ENCODE measurements around the gene ARV1. TPM values are rescaled to one million over a fixed set of nuclear protein-coding genes. Genes with fewer than 3 reads are reported as not detected.
A peak's percentile ranks its signal among the peaks of the same experiment; 100 is the strongest.

The ARV1 gene
- total and polyA plus RNA-seq, 10 of the 15 experiments (the other 5 are each of a cell fraction or from before 2014, with no cell fraction given), result 23.2 to 55.1 (median 35.6) TPM

DNA sequence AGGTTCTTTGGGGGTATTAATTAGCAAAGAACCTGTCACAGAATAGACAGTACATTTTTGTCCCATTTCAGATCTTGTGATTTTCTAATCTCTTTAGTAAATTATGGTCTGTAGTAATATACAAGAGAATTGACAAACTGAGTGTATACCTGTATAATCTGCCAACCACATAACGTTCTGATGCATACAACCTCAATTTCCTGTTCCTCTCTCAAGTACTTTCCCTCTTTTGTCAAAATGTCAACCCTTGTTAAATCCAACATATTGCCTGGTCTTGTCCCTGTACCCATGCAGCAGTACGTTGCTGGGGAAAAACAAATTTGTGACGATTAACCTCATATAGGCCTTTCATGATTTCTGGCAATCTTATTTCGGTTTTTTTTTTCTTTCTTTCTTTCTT is 1.1 kb downstream of the ARV1 start:
- FAIRE-seq (no peak), ATAC-seq (peak; percentile 4; the same call in 1 of the 3 replicates), DNase-seq (ENCODE audit: low read depth, low spot score) (no peak)
- peak overlapping the region; percentile 58 for H3K27ac ChIP-seq (ENCODE audit: control insufficient read depth, insufficient read depth)
- H3K27me3 ChIP-seq (replicated peaks in 1 of 2; ENCODE audit: control insufficient read depth in 2 of 2, insufficient read depth in 2 of 2, low read length in 1 of 2), result no peaks in the 10 kb centered on the region
- RAD21 ChIA-PET (ENCODE audit: unreplicated experiment), result interaction anchor here (0.7 to 2.1 kb wide), 3 partner anchors 46 to 112 kb away, joined by 3 to 5 read pairs (median 3); no protein-coding TSS in a partner anchor
- peak overlapping the region; percentile 43 for H3K9ac ChIP-seq (ENCODE audit: control insufficient read depth, insufficient read depth, low read length)
- no peak for TF ChIP-seq STAT1 (conservative IDR thresholded peaks at IDR 0.05)
- peak; percentile 71 for TF ChIP-seq RUNX3 (IDR thresholded peaks at IDR 0.05; ENCODE audit: low read length)
- 0 out of 2 replicates have a peak overlapping the region, but pooled peaks have one; percentile 80 for H2AFZ ChIP-seq (ENCODE audit: control insufficient read depth, low read depth, low read length)
- peak overlapping the region; percentile 67 for H3K4me2 ChIP-seq (ENCODE audit: control insufficient read depth, insufficient read depth)
- POLR2A ChIA-PET, result interaction anchor here (0.7 kb wide), 1 partner anchor 26 kb away, joined by 3 read pairs; no protein-coding TSS in a partner anchor
- peaks cover 0 to 4% of the 10 kb centered on the region in 2 experiments; a peak in 2 of 4 replicates for H3K36me3 ChIP-seq (ENCODE audit: control insufficient read depth in 2 of 2, insufficient read depth in 2 of 2, low read length in 1 of 2)
- no peaks in the 10 kb centered on the region for H3K9me3 ChIP-seq (replicated peaks; ENCODE audit: control insufficient read depth, insufficient read depth, low read length)
- in situ Hi-C loops (cut with MboI), result no loop called here
- WGBS (ENCODE audit: insufficient coverage, insufficient replicate concordance, low lambda C conversion rate, missing lambda C conversion rate), result 24% methylated on average over 4 of the region's 4 CpGs
- no peaks in the 10 kb centered on the region for H4K20me1 ChIP-seq (ENCODE audit: control insufficient read depth, insufficient read depth)
- no TSS peak for BruUV-seq (replicated peaks)
- SMC1A ChIA-PET (ENCODE audit: uncharacterized antibody, unreplicated experiment), result interaction anchor here (1.5 to 7.2 kb wide), 4 partner anchors 9 to 59 kb away, joined by 3 to 69 read pairs (median 12); no protein-coding TSS in a partner anchor
- H3K4me3 ChIP-seq, result peak overlapping the region; percentile 84; the same call in 1 of the 2 replicates
- intact Hi-C loops (cut with micrococcal nuclease; ENCODE audit: unreplicated experiment), result loop anchor here (2.0 to 5.0 kb wide), 3 partner anchors 63 to 338 kb away; partner anchors contain the start of gene COG2
- CTCF ChIA-PET, result interaction anchor here (0.7 to 1.6 kb wide), 4 partner anchors 57 to 337 kb away, joined by 3 to 6 read pairs (median 5); no protein-coding TSS in a partner anchor
- H3K4me1 ChIP-seq (ENCODE audit: control insufficient read depth, insufficient read depth, low read length), result peaks cover 13% of the 10 kb centered on the region; the same call in 1 of the 2 replicates
- peaks cover 48% of the 10 kb centered on the region for H3K79me2 ChIP-seq (ENCODE audit: control insufficient read depth, insufficient read depth, low read length)

DNA sequence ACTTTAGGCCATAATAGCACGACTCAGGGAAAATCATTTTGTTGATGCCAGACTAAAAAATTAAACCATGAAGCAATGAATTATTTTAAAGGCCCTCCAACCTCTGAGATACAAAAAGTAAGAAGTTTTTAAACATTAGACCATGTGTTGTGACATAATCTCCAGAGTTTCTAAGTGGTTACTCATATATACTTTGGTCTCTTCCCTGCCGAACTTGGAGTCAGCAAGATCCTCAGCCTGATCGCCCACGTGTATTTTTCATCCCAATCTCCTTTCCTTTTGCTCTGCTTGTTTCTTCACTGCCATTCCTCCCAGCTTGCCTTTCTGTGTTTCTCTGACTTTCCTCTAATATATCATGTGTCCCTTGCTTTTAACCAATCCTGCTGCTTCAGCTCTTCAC is 3.8 kb downstream of the ARV1 start:
- Histone ChIP-seq H4K20me1 (ENCODE audit: control insufficient read depth, insufficient read depth) (no peaks in the 10 kb centered on the region), H3K9me3 (replicated peaks; ENCODE audit: control insufficient read depth, insufficient read depth, low read length) (no peaks in the 10 kb centered on the region), H3K27ac (ENCODE audit: control insufficient read depth, insufficient read depth) (no peak overlapping the region), H3K79me2 (ENCODE audit: control insufficient read depth, insufficient read depth, low read length) (peaks cover 30% of the 10 kb centered on the region), H3K36me3 (ENCODE audit: control insufficient read depth in 2 of 2, insufficient read depth in 2 of 2, low read length in 1 of 2) (no peaks in the 10 kb centered on the region), H3K4me2 (ENCODE audit: control insufficient read depth, insufficient read depth) (no peak overlapping the region), H3K9ac (ENCODE audit: control insufficient read depth, insufficient read depth, low read length) (no peak overlapping the region), H2AFZ (ENCODE audit: control insufficient read depth, low read depth, low read length) (no peak overlapping the region), H3K27me3 (replicated peaks in 1 of 2; ENCODE audit: control insufficient read depth in 2 of 2, insufficient read depth in 2 of 2, low read length in 1 of 2) (no peaks in the 10 kb centered on the region), H3K4me3 (no peak overlapping the region), H3K4me1 (ENCODE audit: control insufficient read depth, insufficient read depth, low read length) (peaks cover 7% of the 10 kb centered on the region; the same call in 1 of the 2 replicates)
- ChIA-PET CTCF (interaction anchor here (1.1 kb wide), 1 partner anchor 9 kb away, joined by 3 read pairs; no protein-coding TSS in a partner anchor), SMC1A (ENCODE audit: uncharacterized antibody, unreplicated experiment) (interaction anchor here (1.8 to 2.9 kb wide), 2 partner anchors 10 to 25 kb away, joined by 5 to 11 read pairs; no protein-coding TSS in a partner anchor), POLR2A (interaction anchor here (0.6 to 0.9 kb wide), 5 partner anchors 11 to 1156 kb away, joined by 3 to 5 read pairs (median 3); no protein-coding TSS in a partner anchor), RAD21 (ENCODE audit: unreplicated experiment) (no interaction called here)
- WGBS (ENCODE audit: insufficient coverage, insufficient replicate concordance, low lambda C conversion rate, missing lambda C conversion rate), result 82% methylated on average over 4 of the region's 4 CpGs
- intact Hi-C loops (cut with micrococcal nuclease; ENCODE audit: unreplicated experiment), result no loop called here
- no peak for DNase-seq (ENCODE audit: low read depth, low spot score)
- BruUV-seq (replicated peaks), result no TSS peak
- FAIRE-seq, result no peak
- in situ Hi-C loops (cut with MboI), result no loop called here
- no peak for ATAC-seq
- TF ChIP-seq MEF2B (IDR thresholded peaks at IDR 0.05; ENCODE audit: partially characterized antibody, poor library complexity, severe bottlenecking) (no peak), NR2C1 (IDR thresholded peaks at IDR 0.05) (no peak), SIN3A (IDR thresholded peaks at IDR 0.05; ENCODE audit: low read depth, low read length) (no peak), NBN (IDR thresholded peaks at IDR 0.05) (no peak), ZNF217 (IDR thresholded peaks at IDR 0.05) (no peak)
- TF ChIP-seq, protein P1, sequence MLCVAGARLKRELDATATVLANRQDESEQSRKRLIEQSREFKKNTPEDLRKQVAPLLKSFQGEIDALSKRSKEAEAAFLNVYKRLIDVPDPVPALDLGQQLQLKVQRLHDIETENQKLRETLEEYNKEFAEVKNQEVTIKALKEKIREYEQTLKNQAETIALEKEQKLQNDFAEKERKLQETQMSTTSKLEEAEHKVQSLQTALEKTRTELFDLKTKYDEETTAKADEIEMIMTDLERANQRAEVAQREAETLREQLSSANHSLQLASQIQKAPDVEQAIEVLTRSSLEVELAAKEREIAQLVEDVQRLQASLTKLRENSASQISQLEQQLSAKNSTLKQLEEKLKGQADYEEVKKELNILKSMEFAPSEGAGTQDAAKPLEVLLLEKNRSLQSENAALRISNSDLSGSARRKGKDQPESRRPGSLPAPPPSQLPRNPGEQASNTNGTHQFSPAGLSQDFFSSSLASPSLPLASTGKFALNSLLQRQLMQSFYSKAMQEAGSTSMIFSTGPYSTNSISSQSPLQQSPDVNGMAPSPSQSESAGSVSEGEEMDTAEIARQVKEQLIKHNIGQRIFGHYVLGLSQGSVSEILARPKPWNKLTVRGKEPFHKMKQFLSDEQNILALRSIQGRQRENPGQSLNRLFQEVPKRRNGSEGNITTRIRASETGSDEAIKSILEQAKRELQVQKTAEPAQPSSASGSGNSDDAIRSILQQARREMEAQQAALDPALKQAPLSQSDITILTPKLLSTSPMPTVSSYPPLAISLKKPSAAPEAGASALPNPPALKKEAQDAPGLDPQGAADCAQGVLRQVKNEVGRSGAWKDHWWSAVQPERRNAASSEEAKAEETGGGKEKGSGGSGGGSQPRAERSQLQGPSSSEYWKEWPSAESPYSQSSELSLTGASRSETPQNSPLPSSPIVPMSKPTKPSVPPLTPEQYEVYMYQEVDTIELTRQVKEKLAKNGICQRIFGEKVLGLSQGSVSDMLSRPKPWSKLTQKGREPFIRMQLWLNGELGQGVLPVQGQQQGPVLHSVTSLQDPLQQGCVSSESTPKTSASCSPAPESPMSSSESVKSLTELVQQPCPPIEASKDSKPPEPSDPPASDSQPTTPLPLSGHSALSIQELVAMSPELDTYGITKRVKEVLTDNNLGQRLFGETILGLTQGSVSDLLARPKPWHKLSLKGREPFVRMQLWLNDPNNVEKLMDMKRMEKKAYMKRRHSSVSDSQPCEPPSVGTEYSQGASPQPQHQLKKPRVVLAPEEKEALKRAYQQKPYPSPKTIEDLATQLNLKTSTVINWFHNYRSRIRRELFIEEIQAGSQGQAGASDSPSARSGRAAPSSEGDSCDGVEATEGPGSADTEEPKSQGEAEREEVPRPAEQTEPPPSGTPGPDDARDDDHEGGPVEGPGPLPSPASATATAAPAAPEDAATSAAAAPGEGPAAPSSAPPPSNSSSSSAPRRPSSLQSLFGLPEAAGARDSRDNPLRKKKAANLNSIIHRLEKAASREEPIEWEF (IDR thresholded peaks at IDR 0.05; ENCODE audit: insufficient replicate concordance, low read depth, low read length), result no peak
- TF ChIP-seq, protein P2, sequence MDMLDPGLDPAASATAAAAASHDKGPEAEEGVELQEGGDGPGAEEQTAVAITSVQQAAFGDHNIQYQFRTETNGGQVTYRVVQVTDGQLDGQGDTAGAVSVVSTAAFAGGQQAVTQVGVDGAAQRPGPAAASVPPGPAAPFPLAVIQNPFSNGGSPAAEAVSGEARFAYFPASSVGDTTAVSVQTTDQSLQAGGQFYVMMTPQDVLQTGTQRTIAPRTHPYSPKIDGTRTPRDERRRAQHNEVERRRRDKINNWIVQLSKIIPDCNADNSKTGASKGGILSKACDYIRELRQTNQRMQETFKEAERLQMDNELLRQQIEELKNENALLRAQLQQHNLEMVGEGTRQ (IDR thresholded peaks at IDR 0.05; ENCODE audit: borderline replicate concordance, low read depth, low read length), result no peak
